Measurements from ENCODE around the gene LEFTY2.
"Not testable (repeated sequence)": the region's sequence is repeated elsewhere in the genome, so short reads cannot be mapped to it uniquely, and the experiment has no call there.

Gene LEFTY2

DNA sequence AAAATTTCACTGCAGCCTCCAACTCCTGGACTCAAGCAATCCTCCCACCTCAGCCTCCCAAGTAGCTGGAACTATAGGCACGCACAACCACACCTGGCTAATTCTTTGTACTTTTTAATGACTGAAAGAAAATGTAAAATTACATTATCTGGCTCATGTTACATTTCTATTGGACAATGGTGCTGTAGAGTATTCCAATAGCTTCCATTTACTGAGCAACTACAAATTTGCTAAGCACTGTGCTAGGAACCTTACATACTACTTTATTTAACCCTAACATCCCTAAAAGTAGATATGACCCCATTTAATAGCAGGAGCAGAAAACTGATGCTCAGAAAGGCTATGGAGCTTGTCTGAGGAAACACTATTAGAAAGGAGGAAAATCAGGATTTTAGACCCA, 38.4 kb upstream of the LEFTY2 start:
- no peaks in the 10 kb centered on the region for H3K27me3 ChIP-seq (ENCODE audit: insufficient read depth, poor library complexity, severe bottlenecking)
- no peak overlapping the region for H3K27ac ChIP-seq (ENCODE audit: poor library complexity, severe bottlenecking)
- DNase-seq (ENCODE audit: low spot score) (no peak), ATAC-seq (ENCODE audit: low read depth) (no peak)
- H3K9me3 ChIP-seq (ENCODE audit: severe bottlenecking) = peaks cover 5% of the 10 kb centered on the region
- no peak overlapping the region for H3K4me3 ChIP-seq (ENCODE audit: severe bottlenecking)
- TF ChIP-seq CTCF (IDR thresholded peaks at IDR 0.05; ENCODE audit: poor library complexity, severe bottlenecking) = no peak
- H3K4me1 ChIP-seq (ENCODE audit: insufficient read depth, poor library complexity, severe bottlenecking) = no peaks in the 10 kb centered on the region
- peaks cover 27% of the 10 kb centered on the region for H3K36me3 ChIP-seq (ENCODE audit: low read depth)

GRCh38 chr1:225977937-225978748, 37.1 kb upstream of the LEFTY2 start:
- Histone ChIP-seq H3K27ac (ENCODE audit: poor library complexity, severe bottlenecking) (no peak overlapping the region), H3K4me3 (ENCODE audit: severe bottlenecking) (no peak overlapping the region), H3K4me1 (ENCODE audit: insufficient read depth, poor library complexity, severe bottlenecking) (no peaks in the 10 kb centered on the region), H3K27me3 (ENCODE audit: insufficient read depth, poor library complexity, severe bottlenecking) (no peaks in the 10 kb centered on the region), H3K36me3 (ENCODE audit: low read depth) (peaks cover 18% of the 10 kb centered on the region), H3K9me3 (ENCODE audit: severe bottlenecking) (peaks cover 5% of the 10 kb centered on the region)
- ATAC-seq (ENCODE audit: low read depth) (no peak), DNase-seq (ENCODE audit: low spot score) (no peak)
- TF ChIP-seq CTCF (IDR thresholded peaks at IDR 0.05; ENCODE audit: poor library complexity, severe bottlenecking) = no peak

- DNase-seq (ENCODE audit: low spot score); H3K36me3 ChIP-seq (ENCODE audit: low read depth); H3K4me1 ChIP-seq (ENCODE audit: insufficient read depth, poor library complexity, severe bottlenecking); H3K4me3 ChIP-seq (ENCODE audit: severe bottlenecking); ATAC-seq (ENCODE audit: low read depth); H3K27ac ChIP-seq (ENCODE audit: poor library complexity, severe bottlenecking); H3K27me3 ChIP-seq (ENCODE audit: insufficient read depth, poor library complexity, severe bottlenecking); H3K9me3 ChIP-seq (ENCODE audit: severe bottlenecking): not testable (repeated sequence)
Measured at GRCh38 chr1:225975146-225975545, 34.1 kb upstream of the LEFTY2 start.

- TF ChIP-seq CTCF (IDR thresholded peaks at IDR 0.05; ENCODE audit: poor library complexity, severe bottlenecking) = no peak
- Histone ChIP-seq H3K4me3 (ENCODE audit: severe bottlenecking) (no peak overlapping the region), H3K4me1 (ENCODE audit: insufficient read depth, poor library complexity, severe bottlenecking) (no peaks in the 10 kb centered on the region), H3K36me3 (ENCODE audit: low read depth) (no peaks in the 10 kb centered on the region), H3K27me3 (ENCODE audit: insufficient read depth, poor library complexity, severe bottlenecking) (no peaks in the 10 kb centered on the region), H3K9me3 (ENCODE audit: severe bottlenecking) (no peaks in the 10 kb centered on the region), H3K27ac (ENCODE audit: poor library complexity, severe bottlenecking) (no peak overlapping the region)
- DNase-seq (ENCODE audit: low spot score) = no peak
- ATAC-seq (ENCODE audit: low read depth) = no peak
Measured at GRCh38 chr1:225974454-225974853, 33.4 kb upstream of the LEFTY2 start.

DNA sequence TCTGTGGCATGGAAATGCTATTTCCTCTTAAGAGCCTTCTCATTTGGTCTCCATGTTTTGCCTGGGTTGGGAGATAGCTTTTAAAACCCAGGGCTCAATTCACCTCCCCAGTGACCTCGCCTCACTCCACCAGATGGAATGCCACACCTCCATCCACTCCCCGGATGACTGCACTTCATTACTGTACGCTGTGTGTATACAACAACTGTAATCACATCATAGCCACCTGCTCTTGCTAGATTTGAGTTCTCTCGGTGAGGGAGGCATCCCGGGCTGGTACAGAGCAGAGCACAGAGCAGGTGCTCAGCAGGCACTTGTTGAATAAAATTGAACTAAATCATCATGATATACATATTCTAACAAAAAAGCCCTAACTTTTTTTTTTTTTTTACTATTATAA, 32.1 kb upstream of the LEFTY2 start:
- H3K4me1 ChIP-seq (ENCODE audit: insufficient read depth, poor library complexity, severe bottlenecking) = no peaks in the 10 kb centered on the region
- H3K27ac ChIP-seq (ENCODE audit: poor library complexity, severe bottlenecking) = no peak overlapping the region
- H3K9me3 ChIP-seq (ENCODE audit: severe bottlenecking) = no peaks in the 10 kb centered on the region
- no peak for TF ChIP-seq CTCF (IDR thresholded peaks at IDR 0.05; ENCODE audit: poor library complexity, severe bottlenecking)
- ATAC-seq (ENCODE audit: low read depth) = no peak
- no peaks in the 10 kb centered on the region for H3K27me3 ChIP-seq (ENCODE audit: insufficient read depth, poor library complexity, severe bottlenecking)
- H3K36me3 ChIP-seq (ENCODE audit: low read depth) = no peaks in the 10 kb centered on the region
- no peak for DNase-seq (ENCODE audit: low spot score)
- H3K4me3 ChIP-seq (ENCODE audit: severe bottlenecking) = no peak overlapping the region

All from RWPE2 (cell line).